Karpas-422 (cell line): Measurements from ENCODE around the gene ZFR. TPM values are rescaled to one million over a fixed set of nuclear protein-coding genes. Genes with fewer than 3 reads are reported as not detected.

Source experiments
- DNase-seq: peaks from one replicate; pipeline ENCODE4 v3.0.0-alpha.2; 2015
- H2AFZ ChIP-seq: fragments of 200-600 bp; sonication (generic); 2 replicates; pipeline ENCODE4 v1.6.1; 2014; ENCODE audit warnings: antibody characterized with exemption, low read length, mixed read lengths
- H3K27ac ChIP-seq: fragments of 200-600 bp; sonication (generic); 2 replicates; pipeline ENCODE4 v1.5.1; 2014; ENCODE audit warnings: mild to moderate bottlenecking, low read length, moderate library complexity
- H3K27me3 ChIP-seq: fragments of 200-600 bp; sonication (generic); 2 replicates; pipeline ENCODE4 v1.6.1; 2014; ENCODE audit warnings: low read length, mixed read lengths
- H3K36me3 ChIP-seq: fragments of 200-600 bp; sonication (generic); 2 replicates; pipeline ENCODE4 v1.6.1; 2014; ENCODE audit warnings: low read length, mixed read lengths; ENCODE audit not compliant: insufficient read depth
- H3K4me1 ChIP-seq: fragments of 200-600 bp; sonication (generic); 2 replicates; pipeline ENCODE4 v1.6.1; 2014; ENCODE audit warnings: mild to moderate bottlenecking, low read length, mixed read lengths
- H3K4me2 ChIP-seq: fragments of 200-600 bp; sonication (generic); 2 replicates; pipeline ENCODE4 v1.6.1; 2014; ENCODE audit warnings: low read length, low read depth, mild to moderate bottlenecking; ENCODE audit not compliant: poor library complexity, severe bottlenecking
- H3K4me3 ChIP-seq: fragments of 200-600 bp; sonication (generic); 2 replicates; pipeline ENCODE4 v1.5.1; 2014; ENCODE audit warnings: mild to moderate bottlenecking, antibody characterized with exemption, low read length, mixed read lengths
- H3K79me2 ChIP-seq: fragments of 200-600 bp; sonication (generic); 2 replicates; pipeline ENCODE4 v1.6.1; 2014; ENCODE audit warnings: mild to moderate bottlenecking, low read length, mixed read lengths
- H3K9ac ChIP-seq: fragments of 200-600 bp; sonication (generic); 2 replicates; pipeline ENCODE4 v1.6.0; 2014; ENCODE audit warnings: low read length
- H3K9me2 ChIP-seq: fragments of 200-600 bp; sonication (generic), shearing (Covaris generic); replicated peaks from 2 replicates; pipeline ENCODE4 v1.6.0; 2014; ENCODE audit warnings: mild to moderate bottlenecking, low read length, moderate library complexity; ENCODE audit not compliant: insufficient read depth
- H3K9me3 ChIP-seq: fragments of 300-700, 200-600 bp; sonication (generic); 2 replicates; pipeline ENCODE4 v1.6.1; 2014; ENCODE audit warnings: low read length, mixed read lengths
- H4K20me1 ChIP-seq: fragments of 200-600 bp; sonication (generic); 2 replicates; pipeline ENCODE4 v1.6.1; 2014; ENCODE audit warnings: mild to moderate bottlenecking, antibody characterized with exemption, low read length, low read depth; ENCODE audit not compliant: insufficient read depth
- total RNA-seq: library from RNA; depleted of rRNA; stranded (reverse); fragments of >200 nt; shearing (Covaris generic); gene quantifications from 2 replicates; pipeline ENCODE4 v1.2.3, GENCODE V29; 2014; ENCODE audit warnings: low replicate concordance

ZFR gene
- total RNA-seq, 1 experiment from 2014 or later, result 87.7 TPM

- no peaks in the 10 kb centered on the region for H3K9me2 ChIP-seq
- H4K20me1 ChIP-seq, result no peaks in the 10 kb centered on the region
- no peak overlapping the region for H3K27ac ChIP-seq
- DNase-seq, result no peak
- no peak overlapping the region for H3K9ac ChIP-seq
- H3K4me1 ChIP-seq, result no peaks in the 10 kb centered on the region
- no peaks in the 10 kb centered on the region for H3K36me3 ChIP-seq
- H3K27me3 ChIP-seq, result no peaks in the 10 kb centered on the region
- no peaks in the 10 kb centered on the region for H3K9me3 ChIP-seq
- H2AFZ ChIP-seq, result no peak overlapping the region
- H3K4me2 ChIP-seq, result no peak overlapping the region
- no peak overlapping the region for H3K4me3 ChIP-seq
- no peaks in the 10 kb centered on the region for H3K79me2 ChIP-seq
Measured at GRCh38 chr5:32475334-32476097, 31.0 kb upstream of the ZFR start.

GRCh38 chr5:32474209-32474854 lies 29.8 kb upstream of the ZFR start:
- Histone ChIP-seq H3K27me3 (no peaks in the 10 kb centered on the region), H3K4me1 (no peaks in the 10 kb centered on the region), H3K9me3 (no peaks in the 10 kb centered on the region), H3K4me2 (no peak overlapping the region), H3K36me3 (no peaks in the 10 kb centered on the region), H2AFZ (no peak overlapping the region), H4K20me1 (no peaks in the 10 kb centered on the region), H3K9me2 (no peaks in the 10 kb centered on the region), H3K4me3 (no peak overlapping the region), H3K9ac (no peak overlapping the region), H3K79me2 (no peaks in the 10 kb centered on the region), H3K27ac (no peak overlapping the region)
- DNase-seq, result no peak

GRCh38 chr5:32473072-32473471 lies 28.5 kb upstream of the ZFR start:
- Histone ChIP-seq H3K27me3 (no peaks in the 10 kb centered on the region), H3K9me3 (no peaks in the 10 kb centered on the region), H3K79me2 (no peaks in the 10 kb centered on the region), H2AFZ (no peak overlapping the region), H3K9ac (no peak overlapping the region), H4K20me1 (no peaks in the 10 kb centered on the region), H3K36me3 (no peaks in the 10 kb centered on the region), H3K27ac (no peak overlapping the region), H3K4me2 (no peak overlapping the region), H3K4me3 (no peak overlapping the region), H3K9me2 (no peaks in the 10 kb centered on the region), H3K4me1 (no peaks in the 10 kb centered on the region)
- DNase-seq, result no peak

GRCh38 chr5:32471784-32472183 lies 27.2 kb upstream of the ZFR start:
- no peak overlapping the region for H3K4me2 ChIP-seq
- no peaks in the 10 kb centered on the region for H3K9me3 ChIP-seq
- no peaks in the 10 kb centered on the region for H3K9me2 ChIP-seq
- DNase-seq, result no peak
- H3K79me2 ChIP-seq, result no peaks in the 10 kb centered on the region
- no peak overlapping the region for H3K27ac ChIP-seq
- H3K4me1 ChIP-seq, result no peaks in the 10 kb centered on the region
- H4K20me1 ChIP-seq, result no peaks in the 10 kb centered on the region
- H3K36me3 ChIP-seq, result no peaks in the 10 kb centered on the region
- H3K9ac ChIP-seq, result no peak overlapping the region
- no peak overlapping the region for H3K4me3 ChIP-seq
- no peaks in the 10 kb centered on the region for H3K27me3 ChIP-seq
- no peak overlapping the region for H2AFZ ChIP-seq

- H3K4me1 ChIP-seq, result no peaks in the 10 kb centered on the region
- no peak for DNase-seq
Measured at GRCh38 chr5:32465076-32465475, 20.5 kb upstream of the ZFR start.

GRCh38 chr5:32462618-32463017 lies 18.1 kb upstream of the ZFR start:
- DNase-seq, result no peak
- H3K36me3 ChIP-seq, result no peaks in the 10 kb centered on the region
- no peaks in the 10 kb centered on the region for H4K20me1 ChIP-seq

More at GRCh38 chr5:32465076-32465475, 20.5 kb upstream of the ZFR start:
- Histone ChIP-seq H2AFZ (no peak overlapping the region), H3K4me3 (no peak overlapping the region), H3K9ac (no peak overlapping the region), H3K36me3 (no peaks in the 10 kb centered on the region), H3K27me3 (no peaks in the 10 kb centered on the region), H3K4me2 (no peak overlapping the region), H3K79me2 (no peaks in the 10 kb centered on the region), H4K20me1 (no peaks in the 10 kb centered on the region), H3K27ac (no peak overlapping the region), H3K9me3 (no peaks in the 10 kb centered on the region), H3K9me2 (no peaks in the 10 kb centered on the region)

GRCh38 chr5:32461441-32462120 lies 17.0 kb upstream of the ZFR start:
- H3K4me3 ChIP-seq, result no peak overlapping the region
- no peaks in the 10 kb centered on the region for H3K9me2 ChIP-seq
- no peaks in the 10 kb centered on the region for H3K9me3 ChIP-seq
- H2AFZ ChIP-seq, result no peak overlapping the region
- no peaks in the 10 kb centered on the region for H3K79me2 ChIP-seq
- no peaks in the 10 kb centered on the region for H4K20me1 ChIP-seq
- H3K27me3 ChIP-seq, result no peaks in the 10 kb centered on the region
- H3K4me1 ChIP-seq, result no peaks in the 10 kb centered on the region
- no peak overlapping the region for H3K4me2 ChIP-seq
- no peaks in the 10 kb centered on the region for H3K36me3 ChIP-seq
- no peak overlapping the region for H3K27ac ChIP-seq
- H3K9ac ChIP-seq, result no peak overlapping the region
- DNase-seq, result no peak

More at GRCh38 chr5:32462618-32463017, 18.1 kb upstream of the ZFR start:
- no peaks in the 10 kb centered on the region for H3K9me2 ChIP-seq
- no peak overlapping the region for H3K9ac ChIP-seq
- no peaks in the 10 kb centered on the region for H3K9me3 ChIP-seq
- H3K79me2 ChIP-seq, result no peaks in the 10 kb centered on the region
- no peak overlapping the region for H3K4me3 ChIP-seq
- H3K27ac ChIP-seq, result no peak overlapping the region
- no peak overlapping the region for H3K4me2 ChIP-seq
- no peaks in the 10 kb centered on the region for H3K27me3 ChIP-seq
- no peaks in the 10 kb centered on the region for H3K4me1 ChIP-seq
- H2AFZ ChIP-seq, result no peak overlapping the region

- Histone ChIP-seq H4K20me1 (no peaks in the 10 kb centered on the region), H3K79me2 (no peaks in the 10 kb centered on the region), H3K4me2 (no peak overlapping the region), H3K4me3 (no peak overlapping the region), H2AFZ (no peak overlapping the region), H3K9me2 (no peaks in the 10 kb centered on the region), H3K27ac (no peak overlapping the region), H3K9ac (no peak overlapping the region), H3K27me3 (no peaks in the 10 kb centered on the region), H3K9me3 (no peaks in the 10 kb centered on the region), H3K4me1 (no peaks in the 10 kb centered on the region), H3K36me3 (no peaks in the 10 kb centered on the region)
- no peak for DNase-seq
Measured at GRCh38 chr5:32460702-32461101, 16.2 kb upstream of the ZFR start.
